Large intestine (tissue), 3 donors: ENCODE measurements around the gene VSIR. TPM values are rescaled to one million over a fixed set of nuclear protein-coding genes. Genes with fewer than 3 reads are reported as not detected.

ENCODE experiments used
- DNase-seq, 2 donors: peaks; one replicate each; pipeline versions ENCODE4 v3.0.0 to v3.0.0-alpha.2; 2013
- H3K27ac ChIP-seq: one replicate; pipeline ENCODE4 v1.5.1; 2013; ENCODE audit warnings: low read length
- H3K27me3 ChIP-seq: 2 replicates; pipeline ENCODE4 v1.6.1; 2013; ENCODE audit warnings: low read length; ENCODE audit not compliant: control insufficient read depth, insufficient read depth
- H3K36me3 ChIP-seq: 2 replicates; pipeline ENCODE4 v1.6.1; 2013; ENCODE audit warnings: low read length; ENCODE audit not compliant: control insufficient read depth, insufficient read depth
- H3K4me1 ChIP-seq: one replicate; pipeline ENCODE4 v1.6.1; 2013; ENCODE audit warnings: low read length; ENCODE audit not compliant: control insufficient read depth, insufficient read depth
- H3K4me3 ChIP-seq: one replicate; pipeline ENCODE4 v1.5.1; 2013; ENCODE audit warnings: low read length
- H3K9me3 ChIP-seq: one replicate; pipeline ENCODE4 v1.6.1; 2013; ENCODE audit warnings: mild to moderate bottlenecking, low read depth, low read length, moderate library complexity; ENCODE audit not compliant: control insufficient read depth
- WGBS: methylation state at CpG from one replicate; pipeline ENCODE4 v1.1.5; 2013; ENCODE audit warnings: low lambda C conversion rate; ENCODE audit not compliant: insufficient coverage; 5-methylcytosine and 5-hydroxymethylcytosine counted together
- polyA plus RNA-seq: library from polyadenylated mRNA; unstranded; fragments of 120-200 nt; gene quantifications from one replicate; pipeline ENCODE4 v1.2.1, GENCODE V29; 2013

Gene VSIR
- polyA plus RNA-seq, 1 donor, result 47.9 TPM

DNA sequence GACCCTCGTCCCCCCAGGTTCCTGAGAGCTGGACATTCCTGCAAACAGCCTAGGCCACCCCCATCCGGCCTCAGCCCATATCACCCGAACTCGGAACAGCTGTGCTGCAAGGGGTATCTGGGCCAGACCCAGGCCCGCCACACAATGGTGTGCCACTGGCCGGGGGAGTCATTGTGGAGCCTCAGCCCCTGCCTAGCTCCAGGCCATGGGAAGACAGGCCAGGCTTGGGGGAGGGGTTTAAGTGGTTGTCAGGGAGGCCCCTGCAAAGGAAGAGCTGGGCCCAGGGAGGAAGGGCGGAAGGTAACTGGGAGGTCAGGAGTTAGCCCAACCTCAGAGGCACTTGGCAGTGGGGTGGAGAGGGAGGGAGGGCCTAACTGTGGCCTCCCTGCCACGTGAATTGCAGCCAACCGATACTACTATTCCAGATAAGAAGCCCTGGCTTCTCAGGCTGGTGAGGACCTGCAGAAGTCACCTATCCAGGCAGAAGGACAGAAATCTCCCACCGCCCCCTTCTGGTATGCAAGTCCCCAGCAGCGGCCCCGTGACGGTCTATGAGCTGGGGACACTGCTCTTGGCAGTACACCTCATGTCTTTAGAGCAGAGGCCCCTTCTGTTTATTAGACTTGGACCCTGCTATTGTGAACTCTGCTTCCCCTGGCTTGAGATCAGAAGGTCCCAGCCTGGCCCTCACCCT, 26.8 kb downstream of the VSIR start:
- peaks cover 11% of the 10 kb centered on the region for H3K36me3 ChIP-seq
- no peaks in the 10 kb centered on the region for H3K27me3 ChIP-seq
- H3K4me3 ChIP-seq, result no peak overlapping the region
- DNase-seq, result peak; percentile 94 to 98
- WGBS, result no CpG with 5 or more reads among the region's 13 CpGs
- peaks cover 63% of the 10 kb centered on the region for H3K4me1 ChIP-seq
- peak overlapping the region; percentile 93 for H3K27ac ChIP-seq
- peaks cover 8% of the 10 kb centered on the region for H3K9me3 ChIP-seq

DNA sequence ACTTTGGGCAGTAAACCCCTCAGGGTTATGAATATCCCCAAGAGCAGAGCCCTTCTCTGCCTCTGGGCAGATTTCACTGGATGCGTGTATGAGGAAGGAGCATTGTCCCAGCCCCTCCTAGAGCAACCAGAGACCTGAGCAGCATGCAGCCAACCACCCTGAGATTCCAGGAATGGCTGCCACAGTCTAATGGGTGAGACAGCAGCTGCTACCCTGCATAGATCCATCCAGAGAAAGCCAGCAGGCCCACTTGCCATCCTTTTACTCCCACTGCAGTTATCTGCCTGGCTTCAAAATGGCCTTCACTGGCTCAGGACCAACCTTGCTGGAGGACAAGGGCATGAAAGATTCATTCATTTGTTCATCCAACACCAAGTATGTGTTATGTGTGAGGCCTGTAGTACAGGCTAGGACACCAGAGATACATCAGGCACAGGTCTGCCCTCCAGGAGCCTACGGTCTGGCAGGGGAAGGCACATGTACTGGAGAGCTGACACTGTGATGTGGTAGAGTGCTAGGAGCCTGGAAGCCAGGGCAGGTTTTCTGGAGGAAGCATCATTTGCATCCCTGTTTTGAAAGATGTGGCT, 27.6 kb downstream of the VSIR start:
- Histone ChIP-seq H3K36me3 (peaks cover 8% of the 10 kb centered on the region), H3K27ac (peak overlapping the region; percentile 93), H3K4me1 (peaks cover 57% of the 10 kb centered on the region), H3K27me3 (no peaks in the 10 kb centered on the region), H3K4me3 (no peak overlapping the region), H3K9me3 (peaks cover 8% of the 10 kb centered on the region)
- DNase-seq, result no peak
- WGBS, result no CpG with 5 or more reads among the region's 2 CpGs

DNA sequence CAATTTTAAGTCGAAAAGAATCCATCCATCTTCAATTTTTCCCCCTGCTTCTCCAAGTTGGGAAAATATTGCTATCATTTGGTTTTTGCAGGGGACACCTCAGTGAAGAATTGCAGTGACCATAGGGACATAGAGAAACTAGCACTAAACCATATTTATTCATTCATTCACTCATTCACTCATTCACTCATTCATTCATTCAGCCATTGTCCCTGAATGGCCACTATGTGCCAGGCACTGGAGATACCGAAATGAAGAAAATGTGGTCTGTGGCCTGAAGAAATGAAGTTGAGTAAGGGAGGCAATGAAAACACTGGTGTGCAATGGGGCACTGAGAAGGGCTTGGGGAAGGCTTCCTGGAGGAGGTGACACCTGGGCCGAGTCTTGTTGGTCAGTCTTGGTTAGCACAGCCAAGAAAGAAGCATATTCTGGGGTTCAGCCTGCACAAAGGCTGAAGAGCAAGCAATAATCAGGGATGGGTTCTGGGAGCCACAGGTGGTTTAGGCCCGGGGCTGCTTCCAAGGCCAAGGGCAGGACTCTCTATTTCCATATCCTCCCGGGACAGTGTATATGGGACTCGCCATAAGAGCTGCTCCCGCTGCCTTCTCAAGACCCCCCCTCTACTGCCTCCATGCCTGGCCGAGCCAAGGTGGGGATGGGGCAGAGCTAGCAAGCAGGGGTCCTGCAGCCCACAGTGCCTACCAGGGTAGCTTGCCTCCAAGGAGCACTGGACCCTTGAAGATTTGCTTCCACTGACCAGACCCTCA, 28.2 kb downstream of the VSIR start:
- Histone ChIP-seq H3K9me3 (peaks cover 8% of the 10 kb centered on the region), H3K36me3 (peaks cover 2% of the 10 kb centered on the region), H3K4me3 (no peak overlapping the region), H3K27ac (no peak overlapping the region), H3K27me3 (no peaks in the 10 kb centered on the region), H3K4me1 (peaks cover 53% of the 10 kb centered on the region)
- WGBS, result no CpG with 5 or more reads among the region's 8 CpGs
- DNase-seq, result no peak

DNA sequence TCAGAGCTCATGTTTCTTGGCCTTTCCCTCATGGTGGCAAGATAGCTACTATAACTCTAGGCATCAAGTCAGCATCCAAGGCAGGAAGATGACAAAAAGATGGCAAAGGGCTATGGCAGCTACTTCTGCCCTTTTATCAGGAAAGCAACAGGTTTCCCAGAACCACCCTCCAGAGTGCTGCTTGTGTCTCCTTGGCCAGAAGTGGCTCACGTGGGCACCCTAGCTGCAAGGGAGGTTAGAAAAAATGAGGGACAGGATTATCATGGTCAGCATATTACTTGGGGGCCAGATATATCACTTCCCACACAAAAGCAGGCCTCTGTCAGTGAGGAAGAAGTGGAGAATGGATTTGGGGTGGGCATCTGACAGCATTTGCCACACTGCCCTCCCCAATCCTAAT, 29.5 kb downstream of the VSIR start:
- no peak overlapping the region for H3K27ac ChIP-seq

DNA sequence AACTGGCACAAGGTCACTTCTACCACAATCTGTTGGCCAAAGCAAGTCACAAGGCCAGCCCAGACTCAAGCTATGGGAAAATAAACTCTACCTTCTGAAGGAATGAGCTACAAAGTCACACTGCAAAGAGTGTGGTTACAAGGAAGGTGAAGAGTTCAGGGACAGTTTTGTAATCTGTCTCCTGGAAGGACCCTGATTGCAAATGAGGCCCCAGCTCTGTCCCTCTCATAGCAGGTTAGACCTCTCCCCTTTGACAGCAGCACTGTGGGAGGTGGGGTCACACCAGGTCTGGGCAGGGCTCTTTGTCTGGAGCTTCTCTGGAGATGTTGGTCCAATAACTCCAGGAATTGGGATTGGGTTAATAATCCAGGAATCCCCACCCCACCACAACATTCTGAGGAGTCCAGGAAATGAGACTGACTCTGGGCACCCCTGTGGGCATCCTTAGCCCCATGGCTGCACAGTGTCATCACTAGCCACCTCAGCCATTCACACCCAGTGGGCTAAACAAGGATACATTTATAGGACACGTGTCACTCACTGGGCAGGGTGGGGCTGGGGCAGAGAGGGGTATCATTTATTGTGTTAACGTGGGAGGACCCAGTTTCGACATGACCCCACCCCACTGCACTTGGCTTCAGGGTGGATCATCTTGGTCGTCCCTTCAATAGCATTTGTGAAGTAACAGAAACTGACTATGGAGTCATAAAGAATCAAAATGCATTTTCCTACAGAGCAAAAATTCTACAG, 30.1 kb downstream of the VSIR start:
- Histone ChIP-seq H3K36me3 (no peaks in the 10 kb centered on the region), H3K9me3 (peaks cover 8% of the 10 kb centered on the region), H3K4me3 (no peak overlapping the region), H3K4me1 (peaks cover 37% of the 10 kb centered on the region), H3K27me3 (no peaks in the 10 kb centered on the region), H3K27ac (no peak overlapping the region)
- no CpG with 5 or more reads among the region's 4 CpGs for WGBS
- DNase-seq, result no peak

More for the DNA sequence above, 29.5 kb downstream of the VSIR start:
- WGBS, result no CpG with 5 or more reads among the region's 1 CpG
- no peak for DNase-seq
- Histone ChIP-seq H3K36me3 (no peaks in the 10 kb centered on the region), H3K9me3 (peaks cover 8% of the 10 kb centered on the region), H3K27me3 (no peaks in the 10 kb centered on the region), H3K4me3 (no peak overlapping the region), H3K4me1 (peaks cover 43% of the 10 kb centered on the region)

DNA sequence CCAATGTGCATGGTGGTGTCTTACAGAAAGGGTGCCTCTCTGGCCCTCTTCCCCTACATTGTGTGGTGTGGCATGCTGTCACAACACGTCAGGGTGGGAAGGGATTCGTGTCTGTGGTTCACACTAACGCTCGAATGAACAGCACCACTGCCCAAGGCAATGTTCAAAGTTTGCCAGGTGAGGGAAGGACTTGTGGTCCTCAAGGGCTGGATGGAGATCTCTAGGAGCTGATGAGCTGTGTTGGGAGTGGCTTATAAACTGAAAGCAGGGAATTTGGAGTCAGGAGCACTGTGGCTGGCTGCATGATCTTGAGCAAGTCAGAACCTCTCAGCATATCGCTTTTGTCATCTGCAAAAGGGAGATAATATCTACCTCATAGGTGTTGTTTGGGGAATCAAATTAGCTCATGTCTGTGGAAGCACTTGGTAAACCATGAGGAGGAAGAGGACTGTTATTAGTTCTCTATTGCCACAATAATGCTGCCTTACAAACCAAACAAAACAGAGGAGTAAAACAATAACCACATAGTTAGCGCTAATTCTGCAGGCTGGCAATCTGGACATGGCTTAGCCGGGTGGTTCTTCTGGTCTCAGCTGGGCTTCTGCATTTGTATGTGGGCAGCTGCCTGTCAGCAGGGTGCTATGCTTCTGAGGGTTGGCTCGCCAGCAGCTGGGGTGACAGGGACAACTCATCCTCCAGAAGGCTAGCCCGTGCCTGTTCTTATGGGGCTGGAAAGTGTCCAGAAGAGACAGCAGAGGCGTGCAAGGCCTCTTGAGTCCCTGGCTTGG, 30.8 kb downstream of the VSIR start:
- H3K27ac ChIP-seq, result no peak overlapping the region
- WGBS, result no CpG with 5 or more reads among the region's 10 CpGs

DNA sequence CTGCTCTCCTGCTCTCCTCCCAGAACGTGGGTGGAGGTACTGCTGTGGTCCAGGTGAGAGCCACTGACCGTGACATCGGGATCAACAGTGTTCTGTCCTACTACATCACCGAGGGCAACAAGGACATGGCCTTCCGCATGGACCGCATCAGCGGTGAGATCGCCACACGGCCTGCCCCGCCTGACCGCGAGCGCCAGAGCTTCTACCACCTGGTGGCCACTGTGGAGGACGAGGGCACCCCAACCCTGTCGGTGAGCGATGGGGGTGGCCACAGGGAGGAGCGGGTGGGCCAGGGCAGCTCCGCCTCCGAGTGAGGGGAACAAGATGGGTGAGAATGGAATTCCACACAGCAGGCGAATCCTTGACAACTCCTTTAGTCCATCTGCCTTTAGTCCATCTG, 31.6 kb downstream of the VSIR start:
- peaks cover 8% of the 10 kb centered on the region for H3K9me3 ChIP-seq
- H3K4me3 ChIP-seq, result no peak overlapping the region
- H3K36me3 ChIP-seq, result no peaks in the 10 kb centered on the region
- H3K27ac ChIP-seq, result no peak overlapping the region
- no peaks in the 10 kb centered on the region for H3K27me3 ChIP-seq
- H3K4me1 ChIP-seq, result peaks cover 22% of the 10 kb centered on the region
- DNase-seq, result no peak
- no CpG with 5 or more reads among the region's 20 CpGs for WGBS

More for the DNA sequence above, 30.8 kb downstream of the VSIR start:
- Histone ChIP-seq H3K4me1 (peaks cover 30% of the 10 kb centered on the region), H3K9me3 (peaks cover 8% of the 10 kb centered on the region), H3K4me3 (no peak overlapping the region), H3K27me3 (no peaks in the 10 kb centered on the region), H3K36me3 (no peaks in the 10 kb centered on the region)
- DNase-seq, result no peak

DNA sequence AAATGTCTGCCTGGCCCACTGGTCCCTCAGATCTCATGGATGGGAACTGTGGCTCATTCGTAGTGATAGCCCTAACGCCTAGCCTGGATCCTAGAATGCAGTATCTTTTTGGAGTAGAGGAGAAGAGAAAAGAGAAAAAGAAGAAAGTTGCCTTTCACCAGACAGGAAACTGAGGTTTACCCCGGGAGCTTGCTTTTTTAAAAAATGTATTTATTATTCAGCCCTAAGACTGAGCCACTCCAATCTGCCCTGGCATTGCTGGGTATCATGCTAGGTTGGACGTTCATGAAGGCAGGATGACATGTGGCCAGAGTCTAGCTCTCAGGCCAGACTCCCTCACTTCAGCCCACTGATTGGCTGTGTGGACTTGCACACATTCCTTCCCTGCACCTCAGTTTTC, 32.3 kb downstream of the VSIR start:
- no peak overlapping the region for H3K4me3 ChIP-seq
- H3K27ac ChIP-seq, result no peak overlapping the region
- H3K27me3 ChIP-seq, result no peaks in the 10 kb centered on the region
- H3K36me3 ChIP-seq, result no peaks in the 10 kb centered on the region
- peaks cover 8% of the 10 kb centered on the region for H3K9me3 ChIP-seq
- DNase-seq, result no peak
- 81% methylated on average over 3 of the region's 4 CpGs for WGBS
- H3K4me1 ChIP-seq, result peaks cover 20% of the 10 kb centered on the region

DNA sequence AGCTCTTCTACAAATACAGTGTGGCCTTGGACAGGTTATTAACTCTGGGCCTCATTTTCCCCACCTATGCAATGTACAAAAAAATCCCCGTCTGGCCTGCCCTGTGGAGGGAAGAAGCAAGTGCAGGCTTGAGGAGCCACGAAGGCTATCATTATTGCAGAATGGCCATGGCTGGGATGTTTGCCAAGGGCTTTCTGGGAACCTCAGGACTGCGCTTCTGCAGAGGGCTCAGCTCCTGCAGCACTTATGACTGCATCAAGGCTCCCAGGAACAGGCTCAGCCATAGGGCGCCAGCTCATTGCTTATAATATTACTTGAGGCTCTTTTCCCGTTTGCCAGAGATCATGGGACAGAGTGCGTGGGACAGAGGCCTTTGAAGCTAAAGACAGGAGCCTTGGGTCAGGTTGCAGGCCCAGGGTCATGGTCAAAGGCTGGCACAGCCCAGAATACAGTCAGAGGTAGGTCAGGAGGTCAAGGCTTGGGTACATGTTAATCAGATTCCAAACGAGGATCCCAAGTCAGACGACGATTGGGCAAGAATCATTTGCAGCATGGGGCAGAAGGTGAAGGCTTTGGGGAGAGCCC, 33.2 kb downstream of the VSIR start:
- DNase-seq, result no peak

More for the DNA sequence above, 33.2 kb downstream of the VSIR start:
- Histone ChIP-seq H3K9me3 (peaks cover 8% of the 10 kb centered on the region), H3K36me3 (no peaks in the 10 kb centered on the region), H3K4me1 (peaks cover 16% of the 10 kb centered on the region), H3K27me3 (no peaks in the 10 kb centered on the region), H3K27ac (no peak overlapping the region), H3K4me3 (no peak overlapping the region)
- no CpG with 5 or more reads among the region's 9 CpGs for WGBS
